GM23338 (cell line): ENCODE measurements around the gene TAPBP. TPM values are rescaled to one million over a fixed set of nuclear protein-coding genes. Genes with fewer than 3 reads are reported as not detected.

ENCODE experiments used
- ATAC-seq: fragments of 200-7000 bp; cut with Tn5 transposase; 3 replicates; pipeline ENCODE4 v1.9.1; 2020
- DNase-seq: peaks from one replicate; pipeline ENCODE4 v3.0.0-alpha.2; 2015; ENCODE audit warnings: low spot score
- H2AFZ ChIP-seq: fragments of 200-600 bp; sonication (generic); 2 replicates; pipeline ENCODE4 v1.8.0; 2016; ENCODE audit warnings: antibody characterized with exemption, mild to moderate bottlenecking, moderate library complexity
- H3F3A ChIP-seq: fragments of 200-600 bp; sonication (generic); replicated peaks from 2 replicates; pipeline ENCODE4 v1.8.0; 2017; ENCODE audit warnings: antibody characterized with exemption, mixed run types, low read depth
- H3K27ac ChIP-seq: fragments of 200-600 bp; sonication (generic); 2 replicates; pipeline ENCODE4 v1.6.1; 2016; ENCODE audit warnings: low read depth
- H3K27me3 ChIP-seq: fragments of 200-600 bp; sonication (generic); 2 replicates; pipeline ENCODE4 v1.8.0; 2016; ENCODE audit warnings: mild to moderate bottlenecking, mixed run types, moderate library complexity; ENCODE audit not compliant: insufficient read depth
- H3K36me3 ChIP-seq: fragments of 200-600 bp; sonication (generic); 2 replicates; pipeline ENCODE4 v1.8.0; 2016; ENCODE audit warnings: mild to moderate bottlenecking; ENCODE audit not compliant: insufficient read depth
- H3K4me1 ChIP-seq: fragments of 200-600 bp; sonication (generic); 2 replicates; pipeline ENCODE4 v1.8.0; 2016; ENCODE audit warnings: mild to moderate bottlenecking, moderate library complexity; ENCODE audit not compliant: insufficient read depth
- H3K4me2 ChIP-seq: fragments of 200-600 bp; sonication (generic); 2 replicates; pipeline ENCODE4 v1.7.1; 2017; ENCODE audit warnings: mixed run types
- H3K4me3 ChIP-seq: fragments of 200-600 bp; sonication (generic); 2 replicates; pipeline ENCODE4 v1.6.1; 2016; ENCODE audit warnings: mixed run types
- H3K79me2 ChIP-seq: fragments of 200-600 bp; sonication (generic); replicated peaks from 2 replicates; pipeline ENCODE4 v1.8.0; 2017; ENCODE audit warnings: mild to moderate bottlenecking; ENCODE audit not compliant: insufficient read depth
- H3K9me2 ChIP-seq: fragments of 200-600 bp; sonication (generic); 2 replicates; pipeline ENCODE4 v1.8.0; 2017; ENCODE audit not compliant: insufficient read depth
- H4K20me1 ChIP-seq: fragments of 200-600 bp; sonication (generic); replicated peaks from 2 replicates; pipeline ENCODE4 v1.8.0; 2017; ENCODE audit warnings: mild to moderate bottlenecking; ENCODE audit not compliant: insufficient read depth
- H3K27ac Mint-ChIP-seq: 2 replicates; pipeline ENCODE4 v1.8.0; 2020; ENCODE audit warnings: inconsistent platforms, mild to moderate bottlenecking, moderate library complexity, mixed read lengths
- H3K27me3 Mint-ChIP-seq: 3 replicates; pipeline ENCODE4 v1.8.0; 2022; ENCODE audit warnings: low read depth, mild to moderate bottlenecking, moderate library complexity, mixed read lengths, inconsistent platforms; ENCODE audit not compliant: insufficient read depth, poor library complexity
- H3K36me3 Mint-ChIP-seq: 3 replicates; pipeline ENCODE4 v1.8.0; 2021; ENCODE audit warnings: low read depth, mild to moderate bottlenecking, inconsistent platforms, moderate library complexity, mixed read lengths
- H3K4me1 Mint-ChIP-seq: 3 replicates; pipeline ENCODE4 v1.8.0; 2020; ENCODE audit warnings: mild to moderate bottlenecking, inconsistent platforms, mixed read lengths
- H3K4me3 Mint-ChIP-seq: 3 replicates; pipeline ENCODE4 v1.8.0; 2021; ENCODE audit warnings: moderate library complexity, mild to moderate bottlenecking, inconsistent platforms, mixed read lengths
- H3K9me3 Mint-ChIP-seq: 3 replicates; pipeline ENCODE4 v1.8.0; 2020; ENCODE audit warnings: moderate library complexity, mild to moderate bottlenecking, inconsistent platforms, mixed read lengths
- CREB1 ChIP-seq: fragments of 250-450 bp; sonication (Bioruptor Pico); IDR thresholded peaks from 2 replicates; pipeline ENCODE4 v1.5.0; 2020; ENCODE audit warnings: low read depth, mild to moderate bottlenecking, moderate library complexity
- ETS1 ChIP-seq: IDR thresholded peaks from 2 replicates; pipeline ENCODE4 v1.6.1; 2016; ENCODE audit warnings: antibody characterized with exemption
- EZH2 ChIP-seq: fragments of 200-600 bp; sonication (generic); IDR thresholded peaks from one replicate; pipeline ENCODE4 v1.8.0; 2017; ENCODE audit warnings: antibody characterized with exemption, mild to moderate bottlenecking, low read depth; ENCODE audit not compliant: unreplicated experiment
- EZH2phosphoT487 ChIP-seq: fragments of 200-600 bp; sonication (generic); IDR thresholded peaks from one replicate; pipeline ENCODE4 v1.8.1; 2018; ENCODE audit warnings: antibody characterized with exemption; ENCODE audit not compliant: unreplicated experiment
- JUNB ChIP-seq: IDR thresholded peaks from one replicate; pipeline ENCODE4 v1.6.1; 2016; ENCODE audit warnings: antibody characterized with exemption; ENCODE audit not compliant: unreplicated experiment
- NANOG ChIP-seq: IDR thresholded peaks from 2 replicates; pipeline ENCODE4 v1.6.1; 2016; ENCODE audit warnings: antibody characterized with exemption, borderline replicate concordance
- POLR2AphosphoS5 ChIP-seq: IDR thresholded peaks from 2 replicates; pipeline ENCODE4 v1.6.1; 2016; ENCODE audit warnings: antibody characterized with exemption, low read depth
- REST ChIP-seq: IDR thresholded peaks from one replicate; pipeline ENCODE4 v1.6.1; 2018; ENCODE audit warnings: antibody characterized with exemption; ENCODE audit not compliant: unreplicated experiment
- STAT1 ChIP-seq: IDR thresholded peaks from one replicate; pipeline ENCODE4 v1.6.1; 2016; ENCODE audit warnings: antibody characterized with exemption; ENCODE audit not compliant: unreplicated experiment
- ZNF114 ChIP-seq: fragments of 250-450 bp; sonication (Bioruptor Pico); IDR thresholded peaks from 2 replicates; pipeline ENCODE4 v1.5.0; 2020; ENCODE audit warnings: mild to moderate bottlenecking, moderate library complexity
- ZNF331 ChIP-seq: fragments of 250-450 bp; sonication (Bioruptor Pico); IDR thresholded peaks from 2 replicates; pipeline ENCODE4 v1.5.0; 2020; ENCODE audit warnings: low read depth, mild to moderate bottlenecking, moderate library complexity
- polyA plus RNA-seq: library from polyadenylated mRNA; unstranded; fragments of >200 nt; fragmentation: Nextera tagmentation; extraction: Ambion mirVana; gene quantifications from 2 replicates; pipeline ENCODE4 v1.2.1, GENCODE V29; 2016
- total RNA-seq: library from RNA; depleted of rRNA; stranded (reverse); fragments of >200 nt; shearing (Covaris generic); gene quantifications from 2 replicates; pipeline ENCODE4 v1.2.3, GENCODE V29; 2014
- TF ChIP-seq, protein P1 (sequence below): fragments of 250-450 bp; sonication (Bioruptor Pico); IDR thresholded peaks from 2 replicates; pipeline ENCODE4 v1.5.0; 2020; ENCODE audit warnings: mild to moderate bottlenecking, moderate library complexity
- TF ChIP-seq, protein P2 (sequence below), 2 experiments: fragments of 200-600 bp in 1 of 2; sonication (generic) in 1 of 2; conservative IDR thresholded peaks; 2 replicates each; pipeline versions ENCODE4 v1.5.1 to v1.6.1; 2016 to 2017; ENCODE audit warnings: antibody characterized with exemption in 2 of 2, low read depth in 2 of 2, mild to moderate bottlenecking in 2 of 2, moderate library complexity in 1 of 2

Gene TAPBP
- total and polyA plus RNA-seq, 2 experiments from 2014 or later: 19.9 to 37.5 TPM

DNA sequence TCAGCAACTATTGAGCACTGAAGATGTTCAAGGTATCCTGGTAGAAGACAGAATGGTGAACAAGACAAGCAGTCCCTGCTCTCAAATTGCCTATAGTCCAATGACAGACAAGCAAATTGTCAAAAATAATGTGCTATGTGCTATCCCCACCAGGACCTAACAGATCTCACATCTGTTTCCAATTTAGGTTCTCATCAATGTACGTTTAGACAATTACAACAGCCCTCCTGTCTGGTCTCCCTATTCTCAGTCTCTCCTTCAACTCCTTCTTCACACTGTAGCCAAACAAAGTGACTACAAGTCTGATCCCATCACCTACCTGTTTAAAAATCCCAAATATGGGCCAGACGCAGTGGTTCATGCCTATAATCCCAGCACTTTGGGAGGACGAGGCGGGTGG lies 7.5 kb downstream of the TAPBP start:
- H3K9me2 ChIP-seq: no peaks in the 10 kb centered on the region
- no peak for ATAC-seq
- H3K4me2 ChIP-seq: no peak overlapping the region
- H3K79me2 ChIP-seq: peaks cover 15% of the 10 kb centered on the region
- Mint-ChIP-seq H3K4me3 (no peak overlapping the region), H3K27ac (no peak overlapping the region), H3K4me1 (no peaks in the 10 kb centered on the region), H3K27me3 (peaks cover 14% of the 10 kb centered on the region), H3K9me3 (no peaks in the 10 kb centered on the region), H3K36me3 (peaks cover 3% of the 10 kb centered on the region; the same call in 1 of the 3 replicates)
- TF ChIP-seq, protein P1, sequence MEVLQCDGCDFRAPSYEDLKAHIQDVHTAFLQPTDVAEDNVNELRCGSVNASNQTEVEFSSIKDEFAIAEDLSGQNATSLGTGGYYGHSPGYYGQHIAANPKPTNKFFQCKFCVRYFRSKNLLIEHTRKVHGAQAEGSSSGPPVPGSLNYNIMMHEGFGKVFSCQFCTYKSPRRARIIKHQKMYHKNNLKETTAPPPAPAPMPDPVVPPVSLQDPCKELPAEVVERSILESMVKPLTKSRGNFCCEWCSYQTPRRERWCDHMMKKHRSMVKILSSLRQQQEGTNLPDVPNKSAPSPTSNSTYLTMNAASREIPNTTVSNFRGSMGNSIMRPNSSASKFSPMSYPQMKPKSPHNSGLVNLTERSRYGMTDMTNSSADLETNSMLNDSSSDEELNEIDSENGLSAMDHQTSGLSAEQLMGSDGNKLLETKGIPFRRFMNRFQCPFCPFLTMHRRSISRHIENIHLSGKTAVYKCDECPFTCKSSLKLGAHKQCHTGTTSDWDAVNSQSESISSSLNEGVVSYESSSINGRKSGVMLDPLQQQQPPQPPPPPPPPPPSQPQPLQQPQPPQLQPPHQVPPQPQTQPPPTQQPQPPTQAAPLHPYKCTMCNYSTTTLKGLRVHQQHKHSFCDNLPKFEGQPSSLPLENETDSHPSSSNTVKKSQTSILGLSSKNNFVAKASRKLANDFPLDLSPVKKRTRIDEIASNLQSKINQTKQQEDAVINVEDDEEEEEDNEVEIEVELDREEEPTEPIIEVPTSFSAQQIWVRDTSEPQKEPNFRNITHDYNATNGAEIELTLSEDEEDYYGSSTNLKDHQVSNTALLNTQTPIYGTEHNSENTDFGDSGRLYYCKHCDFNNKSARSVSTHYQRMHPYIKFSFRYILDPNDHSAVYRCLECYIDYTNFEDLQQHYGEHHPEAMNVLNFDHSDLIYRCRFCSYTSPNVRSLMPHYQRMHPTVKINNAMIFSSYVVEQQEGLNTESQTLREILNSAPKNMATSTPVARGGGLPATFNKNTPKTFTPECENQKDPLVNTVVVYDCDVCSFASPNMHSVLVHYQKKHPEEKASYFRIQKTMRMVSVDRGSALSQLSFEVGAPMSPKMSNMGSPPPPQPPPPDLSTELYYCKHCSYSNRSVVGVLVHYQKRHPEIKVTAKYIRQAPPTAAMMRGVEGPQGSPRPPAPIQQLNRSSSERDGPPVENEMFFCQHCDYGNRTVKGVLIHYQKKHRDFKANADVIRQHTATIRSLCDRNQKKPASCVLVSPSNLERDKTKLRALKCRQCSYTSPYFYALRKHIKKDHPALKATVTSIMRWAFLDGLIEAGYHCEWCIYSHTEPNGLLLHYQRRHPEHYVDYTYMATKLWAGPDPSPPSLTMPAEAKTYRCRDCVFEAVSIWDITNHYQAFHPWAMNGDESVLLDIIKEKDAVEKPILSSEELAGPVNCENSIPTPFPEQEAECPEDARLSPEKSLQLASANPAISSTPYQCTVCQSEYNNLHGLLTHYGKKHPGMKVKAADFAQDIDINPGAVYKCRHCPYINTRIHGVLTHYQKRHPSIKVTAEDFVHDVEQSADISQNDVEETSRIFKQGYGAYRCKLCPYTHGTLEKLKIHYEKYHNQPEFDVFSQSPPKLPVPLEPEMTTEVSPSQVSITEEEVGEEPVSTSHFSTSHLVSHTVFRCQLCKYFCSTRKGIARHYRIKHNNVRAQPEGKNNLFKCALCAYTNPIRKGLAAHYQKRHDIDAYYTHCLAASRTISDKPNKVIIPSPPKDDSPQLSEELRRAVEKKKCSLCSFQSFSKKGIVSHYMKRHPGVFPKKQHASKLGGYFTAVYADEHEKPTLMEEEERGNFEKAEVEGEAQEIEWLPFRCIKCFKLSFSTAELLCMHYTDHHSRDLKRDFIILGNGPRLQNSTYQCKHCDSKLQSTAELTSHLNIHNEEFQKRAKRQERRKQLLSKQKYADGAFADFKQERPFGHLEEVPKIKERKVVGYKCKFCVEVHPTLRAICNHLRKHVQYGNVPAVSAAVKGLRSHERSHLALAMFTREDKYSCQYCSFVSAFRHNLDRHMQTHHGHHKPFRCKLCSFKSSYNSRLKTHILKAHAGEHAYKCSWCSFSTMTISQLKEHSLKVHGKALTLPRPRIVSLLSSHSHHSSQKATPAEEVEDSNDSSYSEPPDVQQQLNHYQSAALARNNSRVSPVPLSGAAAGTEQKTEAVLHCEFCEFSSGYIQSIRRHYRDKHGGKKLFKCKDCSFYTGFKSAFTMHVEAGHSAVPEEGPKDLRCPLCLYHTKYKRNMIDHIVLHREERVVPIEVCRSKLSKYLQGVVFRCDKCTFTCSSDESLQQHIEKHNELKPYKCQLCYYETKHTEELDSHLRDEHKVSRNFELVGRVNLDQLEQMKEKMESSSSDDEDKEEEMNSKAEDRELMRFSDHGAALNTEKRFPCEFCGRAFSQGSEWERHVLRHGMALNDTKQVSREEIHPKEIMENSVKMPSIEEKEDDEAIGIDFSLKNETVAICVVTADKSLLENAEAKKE: no peak
- no peak for TF ChIP-seq JUNB
- TF ChIP-seq ZNF331 (CRISPR knock-in tag): no peak
- TF ChIP-seq CREB1 (CRISPR knock-in tag): no peak
- TF ChIP-seq EZH2phosphoT487: no peak
- TF ChIP-seq, protein P2, sequence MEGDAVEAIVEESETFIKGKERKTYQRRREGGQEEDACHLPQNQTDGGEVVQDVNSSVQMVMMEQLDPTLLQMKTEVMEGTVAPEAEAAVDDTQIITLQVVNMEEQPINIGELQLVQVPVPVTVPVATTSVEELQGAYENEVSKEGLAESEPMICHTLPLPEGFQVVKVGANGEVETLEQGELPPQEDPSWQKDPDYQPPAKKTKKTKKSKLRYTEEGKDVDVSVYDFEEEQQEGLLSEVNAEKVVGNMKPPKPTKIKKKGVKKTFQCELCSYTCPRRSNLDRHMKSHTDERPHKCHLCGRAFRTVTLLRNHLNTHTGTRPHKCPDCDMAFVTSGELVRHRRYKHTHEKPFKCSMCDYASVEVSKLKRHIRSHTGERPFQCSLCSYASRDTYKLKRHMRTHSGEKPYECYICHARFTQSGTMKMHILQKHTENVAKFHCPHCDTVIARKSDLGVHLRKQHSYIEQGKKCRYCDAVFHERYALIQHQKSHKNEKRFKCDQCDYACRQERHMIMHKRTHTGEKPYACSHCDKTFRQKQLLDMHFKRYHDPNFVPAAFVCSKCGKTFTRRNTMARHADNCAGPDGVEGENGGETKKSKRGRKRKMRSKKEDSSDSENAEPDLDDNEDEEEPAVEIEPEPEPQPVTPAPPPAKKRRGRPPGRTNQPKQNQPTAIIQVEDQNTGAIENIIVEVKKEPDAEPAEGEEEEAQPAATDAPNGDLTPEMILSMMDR (conservative IDR thresholded peaks at IDR 0.05; ENCODE audit: low read depth in 2 of 2): no peak
- no peak for TF ChIP-seq STAT1
- TF ChIP-seq POLR2AphosphoS5: no peak
- TF ChIP-seq ETS1: no peak
- TF ChIP-seq EZH2: no peak
- TF ChIP-seq REST: no peak
- no peak for TF ChIP-seq ZNF114 (CRISPR knock-in tag)
- no peak for TF ChIP-seq NANOG
- no peaks in the 10 kb centered on the region for H3F3A ChIP-seq
- no peak for DNase-seq
- H3K36me3 ChIP-seq: no peaks in the 10 kb centered on the region
- no peaks in the 10 kb centered on the region for H3K27me3 ChIP-seq
- no peak overlapping the region for H3K27ac ChIP-seq
- H3K4me3 ChIP-seq: no peak overlapping the region
- no peak overlapping the region for H2AFZ ChIP-seq
- no peaks in the 10 kb centered on the region; the same call in 1 of the 2 replicates for H3K4me1 ChIP-seq
- peaks cover 11% of the 10 kb centered on the region for H4K20me1 ChIP-seq
